ENCODE results near the gene POM121L2.

POM121L2 gene

DNA sequence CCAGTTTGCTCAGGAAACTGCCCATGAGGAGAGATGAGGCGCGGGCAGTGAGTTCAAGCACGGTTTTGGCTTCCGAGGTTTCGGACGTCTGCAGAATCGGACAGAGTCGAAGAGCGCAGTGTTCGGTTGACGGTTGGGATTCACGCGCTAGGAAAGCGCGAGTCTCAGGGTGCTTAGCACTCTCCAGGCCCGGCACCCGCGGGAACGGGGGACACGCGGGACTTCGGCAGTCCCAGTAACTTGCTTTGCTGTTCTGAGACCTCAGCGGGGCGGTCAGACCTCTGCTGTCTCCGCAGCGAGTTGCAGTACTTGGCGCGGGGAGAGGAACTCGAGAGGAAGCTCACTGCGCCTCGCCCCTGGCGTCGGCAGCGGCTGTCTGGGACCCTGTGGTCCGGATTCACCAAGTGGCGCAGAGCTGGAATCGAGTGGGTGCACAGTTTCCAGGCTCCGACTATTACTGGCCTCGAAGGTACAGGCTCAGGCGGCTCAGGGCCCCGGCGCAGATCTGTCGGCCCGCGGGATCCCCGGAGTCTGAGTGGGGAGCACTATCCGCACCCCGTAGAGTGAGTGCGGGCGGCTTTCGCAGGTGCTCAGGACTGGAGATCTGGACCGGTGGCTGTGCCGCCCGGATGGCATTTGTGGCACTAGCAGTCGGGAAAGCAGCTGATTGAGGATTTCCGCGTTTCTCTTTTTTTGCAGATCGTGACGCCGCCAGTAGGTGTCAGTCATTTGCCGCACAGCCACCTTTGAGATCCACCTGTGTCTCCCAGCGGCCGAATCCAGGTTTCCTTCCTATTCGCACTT, at the start of gene POM121L2:
POM121L2 (minus strand) TSS at position 128 of the 804 bp plus-strand sequence; CDS start at position 25, 103 bp downstream.
- TF ChIP-seq, protein P1, sequence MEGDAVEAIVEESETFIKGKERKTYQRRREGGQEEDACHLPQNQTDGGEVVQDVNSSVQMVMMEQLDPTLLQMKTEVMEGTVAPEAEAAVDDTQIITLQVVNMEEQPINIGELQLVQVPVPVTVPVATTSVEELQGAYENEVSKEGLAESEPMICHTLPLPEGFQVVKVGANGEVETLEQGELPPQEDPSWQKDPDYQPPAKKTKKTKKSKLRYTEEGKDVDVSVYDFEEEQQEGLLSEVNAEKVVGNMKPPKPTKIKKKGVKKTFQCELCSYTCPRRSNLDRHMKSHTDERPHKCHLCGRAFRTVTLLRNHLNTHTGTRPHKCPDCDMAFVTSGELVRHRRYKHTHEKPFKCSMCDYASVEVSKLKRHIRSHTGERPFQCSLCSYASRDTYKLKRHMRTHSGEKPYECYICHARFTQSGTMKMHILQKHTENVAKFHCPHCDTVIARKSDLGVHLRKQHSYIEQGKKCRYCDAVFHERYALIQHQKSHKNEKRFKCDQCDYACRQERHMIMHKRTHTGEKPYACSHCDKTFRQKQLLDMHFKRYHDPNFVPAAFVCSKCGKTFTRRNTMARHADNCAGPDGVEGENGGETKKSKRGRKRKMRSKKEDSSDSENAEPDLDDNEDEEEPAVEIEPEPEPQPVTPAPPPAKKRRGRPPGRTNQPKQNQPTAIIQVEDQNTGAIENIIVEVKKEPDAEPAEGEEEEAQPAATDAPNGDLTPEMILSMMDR (IDR thresholded peaks at IDR 0.05; ENCODE audit: low read depth, low read length) = peak; percentile 97
- H3K9me3 ChIP-seq (ENCODE audit: severe bottlenecking) = no peaks in the 10 kb centered on the region
- DNase-seq = peak; percentile 84
- H3K4me3 ChIP-seq (ENCODE audit: low read depth, low read length) = peak within 1 kb of the TSS; percentile 25
- no peak within 1 kb of the TSS for H3K27ac ChIP-seq
- H3K36me3 ChIP-seq = no peaks in the 10 kb centered on the region
- H3K27me3 ChIP-seq (ENCODE audit: insufficient read depth, low read depth, severe bottlenecking) = peaks cover 96% of the 10 kb centered on the region

DNA sequence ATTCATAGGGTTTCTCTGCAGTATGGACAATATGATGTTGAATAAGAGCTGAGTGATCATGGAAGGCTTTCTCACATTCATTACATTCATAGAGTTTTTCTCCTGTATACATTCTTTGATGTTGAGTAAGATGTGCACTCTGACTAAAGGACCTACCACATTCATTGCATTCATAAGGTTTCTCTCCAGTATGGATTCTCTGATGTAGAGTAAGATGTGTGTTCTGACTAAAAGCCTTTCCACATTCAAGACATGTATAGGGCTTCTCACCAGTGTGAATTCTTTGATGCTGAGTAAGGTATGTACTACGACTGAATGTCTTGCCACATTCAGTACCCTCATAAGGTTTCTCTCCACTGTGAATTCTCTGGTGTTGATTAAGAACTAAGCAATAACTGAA, 47.2 kb upstream of the POM121L2 start:
- peaks cover 13% of the 10 kb centered on the region for H3K9me3 ChIP-seq (ENCODE audit: severe bottlenecking)
- no peaks in the 10 kb centered on the region for H3K36me3 ChIP-seq
- H3K27ac ChIP-seq = no peak overlapping the region
- TF ChIP-seq, protein P1 (IDR thresholded peaks at IDR 0.05; ENCODE audit: low read depth, low read length) = no peak
- no peak for DNase-seq
- peaks cover 50% of the 10 kb centered on the region for H3K27me3 ChIP-seq (ENCODE audit: insufficient read depth, low read depth, severe bottlenecking)
- no peak overlapping the region for H3K4me3 ChIP-seq (ENCODE audit: low read depth, low read length)

DNA sequence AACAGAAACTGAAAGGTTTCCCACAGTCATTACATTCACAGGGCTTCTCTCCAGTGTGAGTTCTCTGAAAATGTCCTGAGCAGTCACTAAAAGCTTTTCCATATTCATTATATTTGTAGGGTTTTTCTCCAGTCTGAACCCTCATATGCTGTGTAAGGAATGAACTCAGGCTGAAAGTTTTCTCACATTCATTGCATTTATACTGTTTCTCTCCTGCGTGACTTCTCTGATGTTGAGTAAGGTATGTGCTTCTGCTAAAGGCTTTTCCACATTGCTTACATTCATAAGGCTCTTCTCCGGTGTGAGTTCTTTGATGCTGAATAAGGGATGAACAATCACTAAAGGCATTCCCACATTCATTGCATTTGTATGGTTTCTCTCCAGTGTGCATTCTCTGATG, 46.7 kb upstream of the POM121L2 start:
- DNase-seq = no peak
- H3K27ac ChIP-seq = no peak overlapping the region
- peaks cover 13% of the 10 kb centered on the region for H3K9me3 ChIP-seq (ENCODE audit: severe bottlenecking)

DNA sequence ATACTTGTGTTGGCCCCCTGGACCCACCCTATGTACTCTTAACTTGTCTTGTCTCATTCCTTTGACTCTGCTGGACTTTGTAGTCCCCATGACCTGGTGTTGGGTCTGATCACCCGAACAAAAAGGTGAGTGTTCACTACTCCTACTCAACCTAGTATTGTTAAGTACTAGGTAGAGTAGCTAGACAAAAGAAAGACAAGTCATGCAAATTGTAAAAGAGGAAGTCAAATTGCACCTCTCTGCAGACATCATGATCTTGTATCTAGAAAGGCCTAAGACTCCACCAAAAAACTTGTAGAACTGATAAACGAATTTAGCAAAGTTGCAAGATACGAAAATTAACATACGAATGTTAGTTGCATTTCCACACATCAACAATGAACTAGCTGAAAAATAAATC, 40.8 kb upstream of the POM121L2 start:
- TF ChIP-seq, protein P1 (IDR thresholded peaks at IDR 0.05; ENCODE audit: low read depth, low read length) = no peak
- no peak overlapping the region for H3K4me3 ChIP-seq (ENCODE audit: low read depth, low read length)
- H3K9me3 ChIP-seq (ENCODE audit: severe bottlenecking) = no peaks in the 10 kb centered on the region
- DNase-seq = no peak
- peaks cover 54% of the 10 kb centered on the region for H3K27me3 ChIP-seq (ENCODE audit: insufficient read depth, low read depth, severe bottlenecking)
- no peak overlapping the region for H3K27ac ChIP-seq
- H3K36me3 ChIP-seq = no peaks in the 10 kb centered on the region

More for the DNA sequence above, 46.7 kb upstream of the POM121L2 start:
- Histone ChIP-seq H3K27me3 (ENCODE audit: insufficient read depth, low read depth, severe bottlenecking) (peaks cover 50% of the 10 kb centered on the region), H3K36me3 (no peaks in the 10 kb centered on the region), H3K4me3 (ENCODE audit: low read depth, low read length) (no peak overlapping the region)
- TF ChIP-seq, protein P1 (IDR thresholded peaks at IDR 0.05; ENCODE audit: low read depth, low read length) = no peak

DNA sequence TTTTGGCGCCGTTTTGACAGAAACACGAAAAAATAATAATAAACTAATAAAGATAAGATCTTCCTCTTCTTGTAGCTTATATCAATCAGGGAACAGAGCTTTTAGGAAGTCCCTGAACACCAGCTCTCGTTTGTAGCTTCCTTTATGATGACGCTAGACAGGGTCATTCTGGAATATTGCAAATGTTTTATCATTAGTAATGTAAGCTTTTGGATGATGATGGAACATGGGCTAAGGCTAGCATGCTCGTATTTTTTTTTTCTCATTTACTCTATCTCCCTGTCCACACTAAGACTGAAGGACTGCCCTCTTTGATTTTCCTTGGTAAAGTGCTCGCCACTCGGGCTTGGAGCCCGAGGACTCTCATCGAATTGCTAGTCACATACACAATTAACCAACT, 22.1 kb upstream of the POM121L2 start:
- H3K9me3 ChIP-seq (ENCODE audit: severe bottlenecking) = peaks cover 19% of the 10 kb centered on the region
- no peak overlapping the region for H3K27ac ChIP-seq
- no peaks in the 10 kb centered on the region for H3K36me3 ChIP-seq
- TF ChIP-seq, protein P1 (IDR thresholded peaks at IDR 0.05; ENCODE audit: low read depth, low read length) = no peak
- H3K27me3 ChIP-seq (ENCODE audit: insufficient read depth, low read depth, severe bottlenecking) = peaks cover 92% of the 10 kb centered on the region
- DNase-seq = no peak
- H3K4me3 ChIP-seq (ENCODE audit: low read depth, low read length) = no peak overlapping the region
